T-helper 17 cell (primary cell): Measurements from ENCODE around the gene ZNF705A. TPM values are rescaled to one million over a fixed set of nuclear protein-coding genes. Genes with fewer than 3 reads are reported as not detected.
A peak's percentile ranks its signal among the peaks of the same experiment; 100 is the strongest.
"Not testable (repeated sequence)": the region's sequence is repeated elsewhere in the genome, so short reads cannot be mapped to it uniquely, and the experiment has no call there.

Experiments
- ATAC-seq: fragments of 150-1000 bp; cut with Tn5 transposase; 2 replicates; pipeline ENCODE4 v1.10.0; 2021; ENCODE audit warnings: mild to moderate bottlenecking, moderate library complexity
- DNase-seq, 3 donors: peaks; one replicate each; pipeline versions ENCODE4 v3.0.0 to v3.0.0-alpha.2; 2020 to 2021
- H3K9me3 ChIP-seq: one replicate; pipeline ENCODE4 v1.7.0; 2013; ENCODE audit warnings: low read length, mild to moderate bottlenecking; ENCODE audit not compliant: control insufficient read depth, poor library complexity, severe bottlenecking
- H3K27ac Mint-ChIP-seq: one replicate; pipeline ENCODE4 v1.8.0; 2022; ENCODE audit warnings: mild to moderate bottlenecking, moderate library complexity, mixed read lengths
- H3K27me3 Mint-ChIP-seq: one replicate; pipeline ENCODE4 v1.8.0; 2022; ENCODE audit warnings: mixed read lengths
- H3K36me3 Mint-ChIP-seq: one replicate; pipeline ENCODE4 v1.8.0; 2022; ENCODE audit warnings: low read depth, mixed read lengths
- H3K4me1 Mint-ChIP-seq: one replicate; pipeline ENCODE4 v1.8.0; 2022; ENCODE audit warnings: mild to moderate bottlenecking, mixed read lengths
- H3K4me3 Mint-ChIP-seq: one replicate; pipeline ENCODE4 v1.8.0; 2022; ENCODE audit warnings: mild to moderate bottlenecking, moderate library complexity, mixed read lengths
- total RNA-seq, 4 donors: library from RNA in 2 of 4; stranded (reverse) in 2 of 4; gene quantifications; one replicate each; pipeline ENCODE4 v1.2.3 and lab custom pipeline; 2022 to 2026

The ZNF705A gene
- total RNA-seq, 2 donors from 2014 or later: not detected

GRCh38 chr12:8154526-8154925 lies 2.3 kb upstream of the ZNF705A start:
- H3K27me3 Mint-ChIP-seq: peaks cover 41% of the 10 kb centered on the region
- ATAC-seq (peak; percentile 64), DNase-seq (no peak)
- no peak overlapping the region for H3K27ac Mint-ChIP-seq
- peaks cover 8% of the 10 kb centered on the region for H3K4me1 Mint-ChIP-seq
- H3K4me3 Mint-ChIP-seq: no peak overlapping the region
- H3K9me3 ChIP-seq: no peaks in the 10 kb centered on the region
- H3K36me3 Mint-ChIP-seq: peaks cover 7% of the 10 kb centered on the region

GRCh38 chr12:8156416-8156815 lies 399 bp upstream of the ZNF705A start:
- peaks cover 8% of the 10 kb centered on the region for H3K4me1 Mint-ChIP-seq
- ATAC-seq: no peak
- H3K4me3 Mint-ChIP-seq: no peak overlapping the region
- H3K27ac Mint-ChIP-seq: no peak overlapping the region
- DNase-seq: no peak
- H3K9me3 ChIP-seq: no peaks in the 10 kb centered on the region
- H3K36me3 Mint-ChIP-seq: peaks cover 7% of the 10 kb centered on the region
- H3K27me3 Mint-ChIP-seq: peaks cover 37% of the 10 kb centered on the region

- Mint-ChIP-seq H3K4me3 (no peak overlapping the region), H3K4me1 (peaks cover 8% of the 10 kb centered on the region), H3K36me3 (no peaks in the 10 kb centered on the region), H3K27me3 (peaks cover 25% of the 10 kb centered on the region), H3K27ac (no peak overlapping the region)
- H3K9me3 ChIP-seq: no peaks in the 10 kb centered on the region
- DNase-seq: no peak
- ATAC-seq: no peak
Measured at GRCh38 chr12:8157484-8158198, 826 bp downstream of the ZNF705A start.

GRCh38 chr12:8172911-8173310 lies 16.1 kb downstream of the ZNF705A start:
- not testable (repeated sequence) for DNase-seq, H3K9me3 ChIP-seq, H3K4me3 Mint-ChIP-seq, H3K36me3 Mint-ChIP-seq, ATAC-seq, H3K4me1 Mint-ChIP-seq, H3K27ac Mint-ChIP-seq
- H3K27me3 Mint-ChIP-seq: peaks cover 13% of the 10 kb centered on the region

- H3K27me3 Mint-ChIP-seq, H3K36me3 Mint-ChIP-seq, H3K9me3 ChIP-seq, H3K4me1 Mint-ChIP-seq: not testable (repeated sequence)
- Mint-ChIP-seq H3K4me3 (peak overlapping the region; percentile 86), H3K27ac (peak overlapping the region; percentile 51)
- ATAC-seq: peak; percentile 87
- peak; percentile 50 to 62 (median 52) for DNase-seq
Measured at GRCh38 chr12:8179989-8180585, 23.3 kb downstream of the ZNF705A start.

- H3K9me3 ChIP-seq, DNase-seq, ATAC-seq, H3K36me3 Mint-ChIP-seq, H3K4me1 Mint-ChIP-seq, H3K27me3 Mint-ChIP-seq: not testable (repeated sequence)
- peak overlapping the region; percentile 77 for H3K4me3 Mint-ChIP-seq
- H3K27ac Mint-ChIP-seq: peak overlapping the region; percentile 51
Measured at GRCh38 chr12:8181271-8181670, 24.5 kb downstream of the ZNF705A start.

- H3K27me3 Mint-ChIP-seq, H3K4me1 Mint-ChIP-seq, H3K27ac Mint-ChIP-seq, ATAC-seq, H3K4me3 Mint-ChIP-seq, DNase-seq, H3K36me3 Mint-ChIP-seq, H3K9me3 ChIP-seq: not testable (repeated sequence)
Measured at GRCh38 chr12:8182923-8183322, 26.1 kb downstream of the ZNF705A start.

GRCh38 chr12:8183346-8183745 lies 26.5 kb downstream of the ZNF705A start:
- not testable (repeated sequence) for ATAC-seq, H3K36me3 Mint-ChIP-seq, DNase-seq, H3K27me3 Mint-ChIP-seq, H3K27ac Mint-ChIP-seq, H3K4me3 Mint-ChIP-seq, H3K4me1 Mint-ChIP-seq, H3K9me3 ChIP-seq

- H3K36me3 Mint-ChIP-seq, H3K4me1 Mint-ChIP-seq, H3K9me3 ChIP-seq, H3K4me3 Mint-ChIP-seq, DNase-seq, H3K27ac Mint-ChIP-seq, H3K27me3 Mint-ChIP-seq, ATAC-seq: not testable (repeated sequence)
Measured at GRCh38 chr12:8184206-8184605, 27.4 kb downstream of the ZNF705A start.

GRCh38 chr12:8188088-8188487 lies 31.3 kb downstream of the ZNF705A start:
- not testable (repeated sequence) for H3K9me3 ChIP-seq, H3K4me3 Mint-ChIP-seq, H3K4me1 Mint-ChIP-seq, ATAC-seq, DNase-seq, H3K27me3 Mint-ChIP-seq, H3K36me3 Mint-ChIP-seq, H3K27ac Mint-ChIP-seq

- H3K27ac Mint-ChIP-seq, DNase-seq, H3K4me1 Mint-ChIP-seq, H3K36me3 Mint-ChIP-seq, H3K27me3 Mint-ChIP-seq, ATAC-seq, H3K4me3 Mint-ChIP-seq, H3K9me3 ChIP-seq: not testable (repeated sequence)
Measured at GRCh38 chr12:8197685-8198308, 41.0 kb downstream of the ZNF705A start.

- H3K36me3 Mint-ChIP-seq, ATAC-seq, H3K4me1 Mint-ChIP-seq, H3K27ac Mint-ChIP-seq, DNase-seq, H3K4me3 Mint-ChIP-seq, H3K27me3 Mint-ChIP-seq, H3K9me3 ChIP-seq: not testable (repeated sequence)
Measured at GRCh38 chr12:8218711-8219382, 62.0 kb downstream of the ZNF705A start.

GRCh38 chr12:8221375-8221774 lies 64.6 kb downstream of the ZNF705A start:
- H3K4me3 Mint-ChIP-seq, H3K36me3 Mint-ChIP-seq: not testable (repeated sequence)

More at GRCh38 chr12:8221375-8221774, 64.6 kb downstream of the ZNF705A start:
- not testable (repeated sequence) for DNase-seq, H3K27ac Mint-ChIP-seq, H3K4me1 Mint-ChIP-seq, H3K27me3 Mint-ChIP-seq, ATAC-seq, H3K9me3 ChIP-seq
